DMS53 treated with DMSO at 0.1 percent for 48 hours (cell line): ENCODE results near the gene GPR4.

ENCODE experiments used
- DNase-seq: peaks from one replicate; lab custom pipeline; 2025; ENCODE audit not compliant: unreplicated experiment; lab: John Stamatoyannopoulos, UW

GPR4 gene

DNA sequence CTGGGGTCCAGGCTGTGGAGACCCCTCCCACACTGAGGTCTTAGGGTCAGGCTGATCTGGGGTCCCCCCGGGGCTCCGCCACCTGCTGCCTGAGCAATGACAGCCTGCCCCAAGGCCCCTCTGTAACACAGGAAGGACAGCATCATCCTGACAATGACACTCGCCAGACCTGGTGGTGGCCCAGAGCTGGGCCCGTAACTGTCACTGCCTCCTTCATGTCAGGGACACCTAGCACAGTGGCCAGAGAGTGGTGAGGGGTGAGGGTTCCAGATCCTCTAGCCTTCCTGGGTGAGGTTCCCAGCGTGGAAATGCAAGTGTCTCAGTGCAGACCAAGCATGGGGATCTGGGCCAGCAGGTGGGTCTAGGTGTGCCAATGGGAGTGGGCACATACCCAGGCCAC is 45.2 kb downstream of the GPR4 start:
- DNase-seq = no peak

DNA sequence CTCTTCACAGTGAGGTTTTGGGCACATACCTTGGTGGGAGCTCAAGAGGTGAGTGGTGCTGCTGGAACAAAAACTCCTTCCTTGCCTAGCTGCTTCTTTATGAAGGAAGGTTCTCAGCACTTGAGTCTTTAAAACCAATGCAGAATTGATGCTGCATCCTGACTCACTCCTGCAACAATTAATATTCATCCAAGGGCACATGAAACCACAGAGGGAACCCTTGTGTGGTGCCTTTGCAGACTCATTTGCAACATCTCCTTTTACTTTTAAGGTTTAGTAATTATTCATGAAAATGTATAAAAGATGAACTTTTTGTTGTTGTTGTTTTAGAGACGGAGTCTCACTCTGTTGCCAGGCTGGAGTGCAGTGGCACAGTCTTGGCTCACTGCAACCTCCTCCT is 47.5 kb downstream of the GPR4 start:
- no peak for DNase-seq

DNA sequence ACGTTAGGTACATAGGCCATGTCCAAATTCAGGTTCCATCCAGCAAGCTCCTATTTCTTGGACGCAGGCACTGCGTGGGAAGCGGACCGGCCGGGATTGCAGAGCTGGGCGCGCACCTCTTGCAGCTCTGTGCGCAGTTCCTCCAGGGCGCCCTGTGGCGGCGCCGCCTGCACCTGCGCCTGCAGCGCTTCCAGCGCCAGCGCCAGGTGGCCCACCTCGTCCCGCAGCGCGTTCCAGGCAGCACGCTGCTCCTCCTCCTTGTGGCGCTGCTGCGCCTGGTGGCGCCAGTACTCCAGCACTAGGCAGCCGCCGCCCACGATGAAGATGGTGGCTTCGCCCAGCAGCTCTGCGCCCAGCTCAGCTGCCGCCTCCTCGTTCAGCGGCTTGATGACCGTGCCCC is 48.5 kb downstream of the GPR4 start:
- no peak for DNase-seq

DNA sequence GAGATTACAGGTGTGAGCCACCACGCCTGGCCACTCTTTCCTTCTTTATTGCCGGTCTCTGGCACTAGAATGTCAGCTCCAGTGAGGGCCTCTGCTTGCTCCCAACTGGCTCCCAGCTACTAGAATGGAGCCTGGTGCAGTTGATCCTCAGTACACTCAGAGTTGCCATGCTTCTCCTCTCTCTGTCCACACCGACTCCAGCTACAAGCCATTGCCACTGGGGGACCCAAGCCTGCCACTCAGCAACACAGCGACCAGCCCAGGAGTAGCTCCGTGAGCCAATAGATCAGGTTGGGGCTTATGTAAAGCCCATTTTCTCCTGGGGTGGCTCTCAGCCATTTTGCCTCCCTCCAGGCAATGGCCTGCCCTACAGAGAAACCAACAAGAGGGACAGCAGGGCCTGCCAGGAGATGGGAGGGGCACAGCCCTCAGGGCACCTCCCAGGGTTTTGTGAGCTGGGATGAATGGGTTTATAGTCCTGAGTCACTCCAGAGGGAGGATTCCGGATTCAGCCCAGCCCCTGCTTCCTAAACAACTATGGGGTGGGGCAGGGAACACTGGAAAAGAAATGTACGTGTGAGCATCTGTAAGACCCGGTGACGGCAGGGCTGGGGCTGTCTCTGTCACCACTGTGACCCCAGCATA is 53.9 kb downstream of the GPR4 start:
- no peak for DNase-seq

DNA sequence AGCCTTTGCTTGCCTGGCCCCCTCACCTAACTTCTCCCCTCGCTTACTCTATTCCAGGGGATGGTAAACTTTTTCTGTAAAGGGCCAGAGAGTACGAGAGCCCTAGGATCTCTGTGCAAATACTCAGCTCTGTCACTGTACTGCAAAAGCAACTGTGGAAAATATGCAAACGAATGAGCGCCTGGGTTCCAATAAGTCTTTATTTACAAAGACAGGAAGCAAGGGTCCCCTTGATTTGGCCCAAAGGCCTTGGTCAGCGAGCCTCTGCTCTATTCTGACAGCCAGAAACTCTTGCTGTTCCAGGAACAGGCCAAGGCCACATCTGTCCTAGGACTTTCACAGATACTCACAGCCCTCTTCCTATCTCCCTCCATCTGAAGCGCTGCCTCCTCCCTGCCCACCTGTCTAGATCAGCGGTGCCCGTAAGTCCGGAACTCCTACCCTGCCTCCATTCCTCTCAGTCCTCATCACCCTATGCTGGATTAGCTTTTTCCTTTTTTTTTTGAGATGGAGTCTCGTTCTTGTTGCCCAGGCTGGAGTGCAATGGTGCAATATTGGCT is 54.7 kb downstream of the GPR4 start:
- no peak for DNase-seq

DNA sequence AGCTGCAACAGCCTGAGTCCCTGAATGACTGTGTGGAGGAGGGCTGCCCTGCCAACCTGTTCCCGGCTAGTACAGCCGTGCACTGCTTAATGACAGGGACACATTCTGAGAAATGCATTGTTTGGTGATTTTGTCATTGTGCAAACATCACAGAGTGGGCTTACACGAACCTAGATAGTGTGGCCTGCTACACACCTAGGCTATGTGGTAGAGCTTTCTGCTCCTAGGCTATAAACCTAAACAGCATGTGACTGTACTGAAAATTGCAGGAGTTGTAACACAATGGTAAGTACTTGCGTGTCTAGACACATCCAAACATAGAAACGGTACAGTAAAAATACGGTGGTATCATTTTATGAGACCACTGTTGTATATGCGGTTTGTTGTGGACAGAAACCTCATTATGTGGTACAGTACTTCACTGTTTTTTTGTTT is 59.8 kb downstream of the GPR4 start:
- peak; percentile 0 for DNase-seq
